Ectodermal cell (in vitro differentiated cells): ENCODE measurements around the gene ITPR2.

Experiments used
- H3K27ac ChIP-seq: 2 replicates; pipeline ENCODE4 v1.7.0; 2013; ENCODE audit warnings: mild to moderate bottlenecking, low read depth, low read length; ENCODE audit not compliant: insufficient read depth, poor library complexity, severe bottlenecking
- H3K27me3 ChIP-seq: 2 replicates; pipeline ENCODE4 v1.7.0; 2013; ENCODE audit warnings: mild to moderate bottlenecking, low read length; ENCODE audit not compliant: insufficient read depth, control insufficient read depth, poor library complexity, severe bottlenecking
- H3K36me3 ChIP-seq: one replicate; pipeline ENCODE4 v1.7.0; 2013; ENCODE audit warnings: low read length; ENCODE audit not compliant: control insufficient read depth, insufficient read depth
- H3K4me1 ChIP-seq: one replicate; pipeline ENCODE4 v1.7.0; 2013; ENCODE audit warnings: low read length; ENCODE audit not compliant: control insufficient read depth, insufficient read depth
- H3K4me3 ChIP-seq: 2 replicates; pipeline ENCODE4 v1.7.0; 2013; ENCODE audit warnings: low read depth, low read length, control low read depth; ENCODE audit not compliant: insufficient read depth
- H3K9me3 ChIP-seq: 2 replicates; pipeline ENCODE4 v1.7.0; 2013; ENCODE audit warnings: mild to moderate bottlenecking, low read length, moderate library complexity; ENCODE audit not compliant: control insufficient read depth
- WGBS, 2 experiments: methylation state at CpG; one replicate each; pipeline ENCODE4 v1.1.7; 2013; ENCODE audit warnings: missing lambda C conversion rate in 2 of 2; 5-methylcytosine and 5-hydroxymethylcytosine counted together

The ITPR2 gene

DNA sequence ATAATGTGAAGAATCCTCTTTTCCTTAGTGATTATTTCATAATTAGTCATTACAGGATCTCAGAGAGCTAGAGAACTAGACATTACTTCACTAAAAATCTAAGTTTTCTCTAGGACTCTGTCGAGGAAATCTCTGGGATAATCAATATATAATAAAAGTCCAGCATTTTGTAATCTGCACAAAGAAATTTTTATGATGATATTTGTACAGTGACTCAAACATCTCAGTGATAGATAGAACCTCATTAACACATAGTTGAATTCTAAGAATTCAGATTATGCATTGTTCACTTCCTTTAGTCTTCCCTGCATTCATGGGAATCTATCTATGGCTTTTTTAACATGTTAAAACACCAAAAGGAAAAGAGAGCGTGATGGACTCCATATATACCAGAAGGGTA is 11.0 kb downstream of the ITPR2 start:
- WGBS, 2 experiments: no CpG with 5 or more reads among the region's 2 CpGs
- no peaks in the 10 kb centered on the region for H3K27me3 ChIP-seq

DNA sequence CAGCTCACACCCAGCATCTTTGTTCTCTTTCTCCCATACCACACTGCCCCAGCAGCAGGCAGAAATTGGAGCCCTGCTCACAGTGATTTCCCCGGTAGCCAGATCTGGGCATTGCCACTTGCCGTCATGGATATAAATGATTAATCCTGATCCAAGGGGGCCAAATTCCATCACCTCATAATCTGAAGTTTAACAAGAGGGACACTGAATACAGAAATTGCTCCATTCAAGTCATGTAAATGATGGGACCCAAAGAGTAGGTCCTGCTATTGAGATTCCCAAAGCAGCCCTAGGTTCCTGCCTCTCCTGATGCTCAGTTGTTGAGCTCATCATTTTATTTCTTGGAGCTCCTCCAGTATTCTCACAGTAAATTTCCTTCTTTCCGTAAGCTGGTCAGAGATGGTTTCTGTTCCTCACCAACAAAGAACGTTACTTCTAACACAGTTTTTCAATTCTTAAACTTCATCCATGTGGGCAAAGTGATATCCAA is 11.7 kb downstream of the ITPR2 start:
- H3K4me1 ChIP-seq: no peaks in the 10 kb centered on the region
- whole genome bisulfite sequencing, 2 experiments: 81 to 83% methylated on average over 4 of the region's 4 CpGs
- no peak overlapping the region for H3K4me3 ChIP-seq
- no peaks in the 10 kb centered on the region for H3K36me3 ChIP-seq
- H3K27ac ChIP-seq: no peak overlapping the region
- no peaks in the 10 kb centered on the region for H3K27me3 ChIP-seq
- H3K9me3 ChIP-seq: no peaks in the 10 kb centered on the region

More for the DNA sequence above, 11.0 kb downstream of the ITPR2 start:
- Histone ChIP-seq H3K4me3 (no peak overlapping the region), H3K27ac (no peak overlapping the region), H3K9me3 (no peaks in the 10 kb centered on the region), H3K36me3 (no peaks in the 10 kb centered on the region), H3K4me1 (no peaks in the 10 kb centered on the region)

DNA sequence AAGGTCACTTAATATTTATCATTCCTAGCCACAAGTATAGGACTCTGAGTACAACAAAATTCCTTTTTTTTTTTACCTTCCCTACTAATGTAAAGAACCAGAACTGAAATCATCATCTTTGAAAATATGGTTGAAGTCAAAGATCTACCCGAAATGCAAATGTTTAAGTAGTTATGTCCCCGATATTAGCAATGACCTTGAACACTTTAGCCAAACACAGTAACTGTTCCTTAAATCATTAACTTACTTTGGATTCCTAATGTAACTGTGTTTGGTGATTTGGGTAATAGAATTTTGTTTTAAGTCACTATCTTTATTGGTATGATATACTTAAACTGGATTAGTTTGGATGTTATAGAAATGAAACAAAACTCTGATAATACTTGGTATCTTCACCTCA is 14.4 kb downstream of the ITPR2 start:
- Histone ChIP-seq H3K36me3 (no peaks in the 10 kb centered on the region), H3K27ac (no peak overlapping the region), H3K4me3 (no peak overlapping the region), H3K27me3 (no peaks in the 10 kb centered on the region), H3K4me1 (no peaks in the 10 kb centered on the region), H3K9me3 (no peaks in the 10 kb centered on the region)
- WGBS, 2 experiments: 97 to 100% methylated on average over 1 to 2 of the region's 2 CpGs

DNA sequence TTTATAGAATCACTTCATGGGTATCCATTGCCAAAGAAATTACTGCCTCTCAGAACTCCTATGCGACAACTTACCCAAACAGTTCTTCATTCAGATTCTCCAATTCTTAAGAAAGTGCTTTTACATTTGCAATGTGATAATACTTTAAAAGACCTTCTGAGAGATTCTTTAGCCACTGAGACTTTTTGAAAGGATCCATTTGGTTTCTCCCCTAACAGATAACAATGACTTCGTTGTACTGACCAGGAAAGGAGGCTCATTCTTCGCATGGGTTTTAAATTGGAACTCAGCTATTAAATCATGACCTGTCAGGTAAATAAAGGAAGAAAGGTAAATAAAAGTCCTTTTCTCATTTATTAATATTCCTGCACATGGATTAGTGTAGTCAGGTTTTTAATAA is 14.8 kb downstream of the ITPR2 start:
- Histone ChIP-seq H3K27me3 (no peaks in the 10 kb centered on the region), H3K36me3 (no peaks in the 10 kb centered on the region), H3K9me3 (no peaks in the 10 kb centered on the region), H3K27ac (no peak overlapping the region), H3K4me1 (no peaks in the 10 kb centered on the region), H3K4me3 (no peak overlapping the region)
- 78 to 92% methylated on average over 2 to 3 of the region's 3 CpGs for WGBS, 2 experiments

DNA sequence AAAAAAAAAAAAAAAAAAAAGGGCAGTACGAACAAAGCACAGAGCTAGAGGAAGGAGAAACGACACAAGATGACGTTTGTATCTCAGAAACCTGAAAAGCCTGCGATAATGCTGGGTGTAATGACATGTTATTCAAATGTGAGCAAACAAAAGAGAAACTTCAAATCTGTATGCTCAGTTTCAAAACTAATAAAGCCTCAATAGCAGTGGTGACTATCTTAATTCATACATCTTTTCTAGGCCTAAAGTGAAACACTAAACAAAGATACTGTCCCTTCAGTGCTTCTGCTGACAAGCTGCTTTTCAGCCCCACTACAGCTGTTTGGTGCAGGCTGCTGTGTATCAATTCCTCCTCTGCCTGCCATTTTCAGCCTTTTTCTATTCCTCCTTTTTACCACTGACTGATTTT is 15.8 kb downstream of the ITPR2 start:
- Histone ChIP-seq H3K27ac (no peak overlapping the region), H3K36me3 (no peaks in the 10 kb centered on the region), H3K9me3 (no peaks in the 10 kb centered on the region), H3K4me1 (no peaks in the 10 kb centered on the region), H3K27me3 (no peaks in the 10 kb centered on the region), H3K4me3 (no peak overlapping the region)
- 86 to 87% methylated on average over 4 of the region's 4 CpGs for WGBS, 2 experiments

DNA sequence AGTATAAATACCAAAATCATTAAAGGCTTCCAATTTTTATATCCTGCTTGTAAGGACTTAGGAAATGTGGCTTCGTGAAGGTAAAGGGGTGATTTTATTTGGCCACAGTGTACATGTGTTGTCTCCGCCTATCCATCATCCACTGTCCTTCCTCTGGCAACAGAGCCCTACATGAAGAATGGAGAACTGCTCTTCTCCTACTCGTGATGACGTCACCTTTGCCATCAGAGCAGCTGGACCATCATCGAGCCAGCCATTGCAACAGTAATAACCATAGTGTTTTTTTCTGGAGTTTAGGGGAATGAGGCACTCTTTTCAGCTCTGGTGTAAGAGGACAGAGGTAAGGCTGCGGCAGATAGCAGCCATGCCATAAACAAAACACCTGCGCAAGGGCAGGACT is 19.2 kb downstream of the ITPR2 start:
- no peaks in the 10 kb centered on the region for H3K9me3 ChIP-seq
- no peaks in the 10 kb centered on the region for H3K36me3 ChIP-seq
- H3K27ac ChIP-seq: no peak overlapping the region
- no peak overlapping the region for H3K4me3 ChIP-seq
- H3K4me1 ChIP-seq: no peaks in the 10 kb centered on the region
- no peaks in the 10 kb centered on the region for H3K27me3 ChIP-seq
- 96 to 97% methylated on average over 7 of the region's 7 CpGs for WGBS, 2 experiments

DNA sequence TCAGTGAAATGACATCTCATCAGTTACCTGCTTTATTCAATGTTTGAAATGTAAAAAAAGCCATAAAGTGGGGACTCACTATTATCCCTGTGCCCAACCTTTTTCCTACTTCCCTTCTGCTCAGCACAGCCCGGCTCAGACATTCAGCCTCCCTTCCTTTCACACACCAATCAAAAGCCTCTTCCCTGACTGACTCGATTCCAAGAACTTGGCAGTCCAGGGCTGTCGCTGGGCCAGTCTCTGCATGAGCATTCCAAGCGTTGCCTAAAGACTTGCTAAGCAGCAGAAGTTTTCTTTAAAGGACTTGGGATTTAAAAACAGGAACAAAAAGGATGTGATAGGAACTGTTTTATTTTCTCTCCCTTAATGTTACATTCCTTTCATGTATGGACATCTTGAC is 22.7 kb downstream of the ITPR2 start:
- H3K9me3 ChIP-seq: no peaks in the 10 kb centered on the region
- H3K27ac ChIP-seq: no peak overlapping the region
- 64 to 66% methylated on average over 4 of the region's 4 CpGs for WGBS, 2 experiments

DNA sequence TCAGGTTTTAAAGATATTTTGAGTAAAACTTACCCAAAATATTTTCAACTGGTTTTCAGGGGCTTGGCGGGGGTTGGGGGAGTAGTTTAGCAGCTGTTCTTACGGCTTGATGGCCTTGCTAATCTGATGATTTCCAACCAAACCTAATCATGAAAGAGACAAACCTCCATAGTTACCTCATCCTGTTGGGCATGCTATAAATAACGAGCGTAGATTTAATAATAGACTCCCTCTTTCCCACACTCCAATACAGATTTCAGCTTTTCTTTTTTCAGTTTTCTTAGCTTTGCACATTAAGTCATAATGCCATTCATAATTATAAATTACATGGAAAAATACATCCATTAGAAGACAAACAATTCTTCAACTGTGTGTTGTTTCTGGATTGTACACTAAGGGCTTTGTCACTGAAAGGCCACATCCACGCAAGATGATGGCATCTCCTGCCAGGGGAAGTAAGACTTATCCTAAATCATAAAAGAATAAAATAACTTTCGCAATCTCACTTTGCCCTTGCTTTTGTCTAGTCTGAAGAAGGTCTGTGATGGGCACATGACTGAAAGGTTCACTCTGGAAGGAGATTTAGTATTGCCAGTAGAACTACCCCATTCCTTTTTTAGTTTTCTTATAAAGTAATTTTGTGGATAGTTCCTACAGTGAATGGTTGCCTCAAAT is 23.2 kb downstream of the ITPR2 start:
- H3K27me3 ChIP-seq: no peaks in the 10 kb centered on the region
- no peaks in the 10 kb centered on the region for H3K9me3 ChIP-seq
- no peak overlapping the region for H3K27ac ChIP-seq
- H3K4me3 ChIP-seq: no peak overlapping the region
- WGBS, 2 experiments: 94 to 95% methylated on average over 5 to 6 of the region's 6 CpGs
- no peaks in the 10 kb centered on the region for H3K36me3 ChIP-seq
- H3K4me1 ChIP-seq: no peaks in the 10 kb centered on the region

More for the DNA sequence above, 22.7 kb downstream of the ITPR2 start:
- H3K36me3 ChIP-seq: no peaks in the 10 kb centered on the region
- no peaks in the 10 kb centered on the region for H3K4me1 ChIP-seq
- no peak overlapping the region for H3K4me3 ChIP-seq
- no peaks in the 10 kb centered on the region for H3K27me3 ChIP-seq

DNA sequence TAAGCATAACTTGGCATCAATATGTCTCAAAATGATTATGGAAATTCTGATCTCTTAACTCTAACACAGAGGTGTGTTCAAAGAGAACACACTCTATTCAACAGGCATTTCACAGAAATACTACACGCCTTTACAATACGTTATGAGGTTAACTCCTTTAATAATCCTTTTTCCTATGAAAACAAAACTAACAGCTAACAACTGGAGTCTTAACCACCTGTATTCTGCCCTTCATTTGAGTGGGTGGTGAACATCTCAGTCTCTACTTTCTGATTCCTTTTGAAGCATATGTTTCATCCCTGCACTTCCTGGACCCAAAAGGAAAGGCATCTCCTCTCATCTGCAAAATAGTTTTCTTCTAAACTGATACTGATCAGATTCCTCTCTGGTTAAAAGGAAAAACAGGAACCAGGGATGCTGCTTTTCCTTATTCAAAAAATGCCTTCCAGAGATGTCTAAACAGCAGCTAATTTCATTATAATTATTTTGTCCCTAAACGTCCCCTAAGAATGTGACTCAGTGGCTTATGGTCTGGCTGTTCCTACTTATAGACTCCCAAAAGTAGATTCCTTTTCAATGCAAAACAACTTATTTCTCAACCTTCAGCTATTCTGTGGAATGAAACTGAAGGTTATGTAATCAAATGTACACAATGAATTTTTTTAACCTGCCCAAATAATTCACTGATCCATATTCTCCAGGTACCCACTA is 24.1 kb downstream of the ITPR2 start:
- H3K9me3 ChIP-seq: no peaks in the 10 kb centered on the region
- no peaks in the 10 kb centered on the region for H3K4me1 ChIP-seq
- no peaks in the 10 kb centered on the region for H3K27me3 ChIP-seq
- no peaks in the 10 kb centered on the region for H3K36me3 ChIP-seq
- no peak overlapping the region for H3K4me3 ChIP-seq
- WGBS, 2 experiments: 90 to 97% methylated on average over 3 of the region's 3 CpGs
- H3K27ac ChIP-seq: no peak overlapping the region

DNA sequence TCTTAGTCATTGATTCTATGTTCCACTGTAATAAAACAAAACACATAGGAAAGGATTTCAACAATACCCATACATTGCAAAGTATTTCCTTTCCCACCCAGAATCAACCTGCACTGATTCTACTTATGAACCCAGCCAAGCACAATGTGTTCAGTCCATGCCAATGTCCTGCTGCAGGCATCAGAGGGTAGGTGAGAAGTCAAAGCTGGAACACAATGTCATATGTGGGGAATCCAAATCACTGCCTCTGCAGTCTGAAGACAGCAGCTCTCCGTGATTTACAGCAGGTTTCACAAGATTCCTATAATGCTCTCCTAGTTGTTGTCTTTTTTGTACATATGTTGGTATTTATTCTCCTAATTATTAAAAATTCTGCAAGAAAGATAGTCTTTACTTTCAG is 25.7 kb downstream of the ITPR2 start:
- H3K4me1 ChIP-seq: no peaks in the 10 kb centered on the region
- H3K27me3 ChIP-seq: no peaks in the 10 kb centered on the region
- no peak overlapping the region for H3K27ac ChIP-seq
- no peaks in the 10 kb centered on the region for H3K36me3 ChIP-seq
- H3K4me3 ChIP-seq: no peak overlapping the region
- 96 to 100% methylated on average over 1 of the region's 1 CpG for WGBS, 2 experiments
- H3K9me3 ChIP-seq: no peaks in the 10 kb centered on the region
